ENCODE results near the gene RBMS3.

RBMS3 gene

GRCh38 chr3:29922992-29923746 is 642.3 kb downstream of the RBMS3 start:
- no peak for DNase-seq

GRCh38 chr3:29924783-29925561 is 644.1 kb downstream of the RBMS3 start:
- DNase-seq = no peak

- no peak for DNase-seq
These were observed 645.5 kb downstream of the RBMS3 start for GRCh38 chr3:29926378-29926777.

- DNase-seq = no peak
These were observed 651.9 kb downstream of the RBMS3 start for GRCh38 chr3:29932696-29933325.

GRCh38 chr3:29933802-29934490 is 653.1 kb downstream of the RBMS3 start:
- no peak for DNase-seq

- DNase-seq = no peak
These were observed 653.9 kb downstream of the RBMS3 start for GRCh38 chr3:29934751-29935150.

- DNase-seq = no peak
These were observed 655.2 kb downstream of the RBMS3 start for GRCh38 chr3:29936054-29936453.

GRCh38 chr3:29936766-29937165 is 655.9 kb downstream of the RBMS3 start:
- no peak for DNase-seq

- no peak for DNase-seq
These were observed 656.3 kb downstream of the RBMS3 start for GRCh38 chr3:29937185-29937584.

- no peak for DNase-seq
These were observed 660.0 kb downstream of the RBMS3 start for GRCh38 chr3:29940759-29941323.

- no peak for DNase-seq
These were observed 661.4 kb downstream of the RBMS3 start for GRCh38 chr3:29942297-29942696.

GRCh38 chr3:29949131-29949530 is 668.3 kb downstream of the RBMS3 start:
- DNase-seq = no peak

GRCh38 chr3:29949940-29950616 is 669.2 kb downstream of the RBMS3 start:
- no peak for DNase-seq

GRCh38 chr3:29952431-29952830 is 671.6 kb downstream of the RBMS3 start:
- DNase-seq = no peak

- no peak for DNase-seq
These were observed 674.5 kb downstream of the RBMS3 start for GRCh38 chr3:29955413-29955812.

- no peak for DNase-seq
These were observed 677.9 kb downstream of the RBMS3 start for GRCh38 chr3:29958816-29959215.

GRCh38 chr3:29971895-29972294 is 691.0 kb downstream of the RBMS3 start:
- DNase-seq = no peak

GRCh38 chr3:29972320-29972993 is 691.6 kb downstream of the RBMS3 start:
- DNase-seq = no peak

- no peak for DNase-seq
These were observed 692.9 kb downstream of the RBMS3 start for GRCh38 chr3:29973763-29974162.

- no peak for DNase-seq
These were observed 696.0 kb downstream of the RBMS3 start for GRCh38 chr3:29976871-29977270.

- no peak for DNase-seq
These were observed 696.5 kb downstream of the RBMS3 start for GRCh38 chr3:29977360-29977759.

- DNase-seq = no peak
These were observed 697.2 kb downstream of the RBMS3 start for GRCh38 chr3:29978036-29978435.
